Muscle of back (tissue), 13 donors: ENCODE data around the gene SERF1B. TPM values are rescaled to one million over a fixed set of nuclear protein-coding genes. Genes with fewer than 3 reads are reported as not detected.
"Not testable (repeated sequence)": the region's sequence is repeated elsewhere in the genome, so short reads cannot be mapped to it uniquely, and the experiment has no call there.

Experiments used
- DNase-seq, 3 donors: peaks; one replicate each; pipeline versions ENCODE4 v3.0.0 to v3.0.0-alpha.2; 2013
- long read RNA-seq, 9 donors: transcript quantifications; one replicate each; lab custom pipeline, GENCODE V29; 2026
- polyA plus RNA-seq, 10 donors: library from polyadenylated mRNA; unstranded; fragments of 120-200 nt; gene quantifications; one replicate each; pipeline ENCODE4 v1.2.1, GENCODE V29; 2013; ENCODE audit not compliant: insufficient read length in 10 of 10

SERF1B gene
- 10 to 100 TPM; 43.6 to 60.4 (median 50.6) TPM for polyA plus RNA-seq
- long read RNA-seq, donor 1, transcript SERF1B-202 (3 exons, 703 nt) = major isoform, 12 of 26 reads
- long read RNA-seq, donor 1, partial matches to known transcripts = 9 of 26 reads
- long read RNA-seq, donor 1, other reads (novel, unspliced or antisense) = 0 of 26 reads
- long read RNA-seq, donor 2, transcript SERF1B-202 (3 exons, 703 nt) = major isoform, 10 of 17 reads
- long read RNA-seq, donor 2, partial matches to known transcripts = 6 of 17 reads
- long read RNA-seq, donor 2, other reads (novel, unspliced or antisense) = 0 of 17 reads
- long read RNA-seq, donor 3 = 0 reads
- long read RNA-seq, donor 4, transcript SERF1B-202 (3 exons, 703 nt) = major isoform, 8 of 12 reads
- long read RNA-seq, donor 4, partial matches to known transcripts = 0 of 12 reads
- long read RNA-seq, donor 4, other reads (novel, unspliced or antisense) = 0 of 12 reads
- long read RNA-seq, donor 5, transcript SERF1B-202 (3 exons, 703 nt) = major isoform, 12 of 16 reads
- long read RNA-seq, donor 5, partial matches to known transcripts = 0 of 16 reads
- long read RNA-seq, donor 5, other reads (novel, unspliced or antisense) = 0 of 16 reads
- long read RNA-seq, donor 6, transcript SERF1B-202 (3 exons, 703 nt) = major isoform, 13 of 21 reads
- long read RNA-seq, donor 6, partial matches to known transcripts = 0 of 21 reads
- long read RNA-seq, donor 6, other reads (novel, unspliced or antisense) = 0 of 21 reads
- long read RNA-seq, donor 7, transcript SERF1B-202 (3 exons, 703 nt) = major isoform, 9 of 13 reads
- long read RNA-seq, donor 7, partial matches to known transcripts = 0 of 13 reads
- long read RNA-seq, donor 7, other reads (novel, unspliced or antisense) = 0 of 13 reads
- long read RNA-seq, donor 8, transcript SERF1B-202 (3 exons, 703 nt) = major isoform, 9 of 21 reads
- long read RNA-seq, donor 8, partial matches to known transcripts = 5 of 21 reads
- long read RNA-seq, donor 8, other reads (novel, unspliced or antisense) = 0 of 21 reads
- long read RNA-seq, donor 9, partial matches to known transcripts = 0 of 3 reads
- long read RNA-seq, donor 9, other reads (novel, unspliced or antisense) = 0 of 3 reads

DNA sequence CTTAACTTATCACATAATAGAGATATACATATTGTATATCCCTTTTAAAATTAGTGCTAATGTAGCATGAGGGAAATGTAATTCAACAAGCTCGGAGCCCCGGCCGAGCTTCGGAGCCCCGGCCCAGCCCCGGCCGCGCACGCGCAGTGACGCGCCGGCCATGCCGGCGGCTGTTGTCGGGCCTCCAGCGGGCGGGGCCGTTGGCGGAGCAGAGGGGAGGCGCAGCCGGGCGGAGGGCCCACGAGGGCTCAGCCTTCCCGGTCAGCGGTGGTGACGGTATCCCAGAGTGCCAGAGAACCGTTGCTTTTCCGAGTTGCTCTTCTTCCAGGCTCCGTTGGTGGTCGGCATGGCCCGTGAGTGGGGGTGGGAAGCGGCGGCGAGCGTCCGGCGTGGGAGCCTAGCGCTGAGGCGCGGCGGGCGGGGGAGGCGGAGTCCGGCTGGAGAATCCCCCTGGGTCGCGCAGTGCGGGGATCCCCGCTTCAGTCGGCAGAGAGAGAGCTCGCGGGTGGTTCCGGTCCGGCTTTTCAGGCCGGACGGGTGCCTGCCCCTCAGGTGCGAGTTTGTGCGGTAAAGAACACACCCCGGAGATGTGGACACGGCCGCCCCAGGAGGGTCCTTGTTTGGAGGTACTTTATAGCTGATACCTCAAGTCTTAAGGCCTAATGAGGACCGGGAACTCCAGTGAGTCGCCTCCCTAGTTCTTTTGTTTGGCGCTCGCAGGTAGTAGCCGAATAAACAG is at the start of gene SERF1B:
TSS of gene SERF1B (plus strand) at position 146 of the 739 bp plus-strand sequence. CDS start at position 347, 201 bp downstream.
- DNase-seq = not testable (repeated sequence)

DNA sequence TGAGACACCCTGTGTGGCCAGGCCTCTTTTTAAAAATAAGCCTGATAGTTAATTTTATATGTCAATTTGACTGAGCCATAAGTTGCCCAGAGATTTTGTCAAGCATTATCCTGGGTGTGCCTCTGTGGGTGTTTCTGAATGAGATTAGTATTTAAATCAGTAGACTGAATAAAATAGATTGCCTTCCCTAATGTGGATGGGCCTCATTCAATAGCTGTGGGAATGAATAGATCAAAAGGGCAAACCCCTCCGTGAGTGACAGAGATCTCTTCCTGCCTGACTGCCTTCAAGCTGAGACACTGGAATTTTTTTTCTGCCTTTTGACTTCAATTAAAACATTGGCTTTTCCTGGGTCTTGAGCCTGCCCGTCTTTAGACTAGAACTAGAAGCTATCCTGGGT is 33.3 kb upstream of the SERF1B start:
- not testable (repeated sequence) for DNase-seq

DNA sequence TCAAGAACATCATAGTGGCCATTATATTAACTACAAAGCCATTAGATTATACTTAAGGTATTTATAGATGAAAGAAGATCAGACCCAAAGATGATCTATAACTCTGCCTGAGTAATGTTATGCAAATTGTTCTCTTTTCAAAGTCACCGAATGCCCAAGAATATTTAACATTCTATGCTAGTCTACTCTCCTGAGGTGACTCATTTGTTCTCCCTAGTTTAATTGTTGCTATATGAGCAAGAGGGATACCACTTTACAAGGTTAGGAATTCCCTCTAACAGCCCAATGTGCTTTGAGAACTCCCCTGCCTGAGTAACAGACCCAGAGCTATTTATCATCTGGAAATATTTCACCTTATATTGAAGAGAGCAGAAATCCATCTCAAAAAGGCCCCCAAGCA is 29.5 kb upstream of the SERF1B start:
- DNase-seq = not testable (repeated sequence)

DNA sequence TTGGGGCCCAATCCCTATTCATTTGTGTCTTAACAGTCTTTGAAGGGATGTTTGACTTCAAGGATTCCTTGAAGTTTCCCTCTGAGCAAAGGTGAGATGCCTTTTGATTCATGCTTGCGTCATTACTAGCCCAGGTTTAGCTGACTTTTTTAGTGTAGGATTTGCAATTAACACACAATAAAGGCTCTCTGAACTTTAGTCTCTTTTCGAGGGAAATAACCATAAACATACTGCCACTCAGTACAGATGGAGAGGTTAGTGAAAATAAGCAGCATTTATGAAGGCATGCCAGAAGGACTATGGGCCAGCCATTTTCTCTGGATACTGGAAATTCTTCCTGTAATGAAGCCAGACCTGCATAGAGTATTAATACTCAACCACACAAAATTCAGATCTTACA is 4.4 kb upstream of the SERF1B start:
- not testable (repeated sequence) for DNase-seq

DNA sequence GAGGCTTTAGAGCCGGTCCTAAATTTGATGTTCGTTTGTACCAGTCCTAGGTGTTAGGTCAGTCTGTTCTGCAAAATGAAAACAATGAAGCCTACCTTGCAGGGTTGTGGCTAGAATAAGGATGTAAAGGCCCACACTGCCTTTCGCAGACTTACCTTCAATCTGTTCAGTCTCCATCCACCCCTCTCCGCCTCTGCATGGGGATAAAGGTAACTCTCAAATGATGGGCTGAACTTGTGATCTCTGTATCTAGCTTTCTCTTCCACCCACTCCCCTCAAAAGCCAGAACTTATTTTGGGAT is 744 bp downstream of the SERF1B start:
- not testable (repeated sequence) for DNase-seq

DNA sequence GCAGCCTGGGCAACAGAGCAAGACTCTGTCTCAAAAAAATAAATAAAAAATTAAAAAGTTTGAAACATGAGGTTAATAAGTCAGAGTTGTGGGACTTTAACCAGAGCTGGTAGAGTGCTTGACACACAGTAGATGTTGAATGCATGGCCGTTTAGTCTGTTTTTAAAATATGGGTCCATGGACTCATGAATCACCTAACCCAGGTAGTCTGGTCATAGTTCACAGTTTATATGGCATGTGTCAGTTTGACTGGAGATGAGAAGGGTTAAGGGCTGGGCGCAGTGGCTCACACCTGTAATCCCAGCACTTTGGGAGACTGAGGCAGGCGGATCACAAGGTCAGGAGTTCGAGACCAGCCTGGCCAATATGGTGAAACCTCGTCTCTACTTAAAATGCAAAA is 6.2 kb downstream of the SERF1B start:
- DNase-seq = not testable (repeated sequence)

DNA sequence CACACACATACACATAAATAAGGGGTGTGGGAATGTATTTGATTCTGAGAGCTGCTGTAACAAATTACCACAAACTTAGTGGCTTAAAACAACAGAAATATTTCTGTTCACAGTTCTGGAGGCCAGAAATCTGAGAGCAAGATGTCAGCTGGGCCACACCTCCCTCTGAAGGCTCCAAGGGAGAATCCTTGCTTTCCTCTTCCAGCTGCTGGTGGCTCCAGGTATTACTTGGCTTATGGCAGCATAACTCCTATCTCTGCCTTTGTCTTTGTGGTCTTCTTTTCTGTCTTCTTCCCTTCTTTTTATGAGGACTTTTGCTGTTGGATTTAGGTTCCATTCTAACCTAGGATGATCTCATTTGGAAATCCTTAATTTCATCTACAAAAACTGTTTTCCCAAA is 16.4 kb downstream of the SERF1B start:
- not testable (repeated sequence) for DNase-seq

DNA sequence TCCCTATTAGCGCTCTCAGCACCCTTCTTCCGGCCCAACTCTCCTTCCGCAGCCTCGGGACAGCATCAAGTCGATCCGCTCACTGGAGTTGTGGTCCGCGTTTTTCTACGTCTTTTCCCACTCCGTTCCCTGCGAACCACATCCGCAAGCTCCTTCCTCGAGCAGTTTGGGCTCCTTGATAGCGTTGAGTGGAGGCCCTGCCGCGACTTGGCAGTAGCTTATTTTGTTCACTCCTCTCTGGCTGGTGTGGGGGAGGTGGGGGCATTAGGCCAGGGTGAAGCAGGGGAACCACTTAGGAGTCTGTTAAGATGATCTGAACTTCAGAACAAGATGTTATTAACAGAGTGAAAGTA is 24.7 kb downstream of the SERF1B start:
- DNase-seq = not testable (repeated sequence)

DNA sequence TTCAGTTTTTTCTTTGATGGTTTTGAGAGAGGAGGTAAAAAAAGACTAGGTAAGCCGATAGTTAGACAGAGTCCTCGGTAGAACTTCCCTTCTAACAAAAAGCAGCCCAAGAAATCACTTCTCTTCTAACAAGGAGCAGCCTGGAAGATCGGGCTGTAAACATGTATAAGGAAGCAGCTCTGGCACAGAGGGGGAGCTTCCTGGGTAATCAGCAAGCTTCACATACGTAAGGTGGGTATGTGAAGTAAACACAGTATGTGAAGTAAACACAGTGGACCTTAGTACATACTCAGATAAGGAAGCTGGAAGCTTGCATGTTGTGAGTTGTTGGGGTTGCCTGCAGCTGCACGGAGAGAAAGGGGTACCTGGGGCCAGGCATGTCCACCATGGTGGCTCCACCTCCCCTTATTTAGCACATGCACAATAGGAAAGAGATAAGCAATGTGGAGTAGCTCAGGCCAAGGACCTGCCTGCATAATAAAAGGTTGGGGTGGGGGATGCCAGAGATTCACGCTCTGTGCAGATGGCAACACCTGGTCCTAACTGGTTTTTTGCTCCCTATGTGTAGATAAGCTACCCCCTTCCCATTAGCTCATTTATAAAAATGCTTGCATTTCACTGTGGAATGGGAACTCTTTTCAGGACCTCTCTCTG is 31.4 kb downstream of the SERF1B start:
- not testable (repeated sequence) for DNase-seq

DNA sequence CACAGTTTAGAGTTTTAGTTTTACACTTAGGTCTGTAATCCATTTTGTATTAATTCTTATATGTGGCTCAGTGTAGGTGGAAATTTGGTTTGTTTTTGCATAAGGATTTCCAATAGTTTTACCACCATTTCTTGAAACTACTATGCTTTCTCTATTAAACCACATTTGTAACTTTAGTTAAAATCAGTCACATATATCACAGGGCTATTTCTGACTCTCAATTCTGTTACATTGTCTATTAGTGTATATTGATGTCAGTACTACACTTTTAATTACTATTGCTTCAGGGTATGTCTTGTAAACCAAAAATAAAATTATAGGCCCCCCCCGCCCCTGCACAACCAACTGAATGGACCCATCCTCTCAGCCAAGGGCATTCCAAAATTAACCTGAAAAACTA is 32.1 kb downstream of the SERF1B start:
- not testable (repeated sequence) for DNase-seq

DNA sequence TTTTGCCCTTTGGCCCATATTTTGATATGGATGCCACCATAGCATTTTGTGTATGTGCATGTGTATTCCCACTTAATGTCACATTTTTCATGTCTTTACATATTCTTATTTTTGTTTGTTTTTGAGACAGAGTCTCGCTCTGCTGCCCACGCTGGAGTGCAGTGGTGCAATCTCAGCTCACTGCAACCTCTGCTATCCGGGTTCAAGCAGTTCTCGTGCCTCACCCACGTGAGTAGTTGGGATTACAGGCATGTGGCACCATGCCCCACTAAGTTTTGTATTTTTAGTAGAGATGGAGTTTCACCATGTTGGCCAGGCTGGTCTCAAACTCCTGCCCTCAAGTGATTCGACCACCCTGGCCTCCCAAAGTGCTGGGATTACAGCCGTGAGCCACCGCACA is 52.6 kb downstream of the SERF1B start:
- not testable (repeated sequence) for DNase-seq

DNA sequence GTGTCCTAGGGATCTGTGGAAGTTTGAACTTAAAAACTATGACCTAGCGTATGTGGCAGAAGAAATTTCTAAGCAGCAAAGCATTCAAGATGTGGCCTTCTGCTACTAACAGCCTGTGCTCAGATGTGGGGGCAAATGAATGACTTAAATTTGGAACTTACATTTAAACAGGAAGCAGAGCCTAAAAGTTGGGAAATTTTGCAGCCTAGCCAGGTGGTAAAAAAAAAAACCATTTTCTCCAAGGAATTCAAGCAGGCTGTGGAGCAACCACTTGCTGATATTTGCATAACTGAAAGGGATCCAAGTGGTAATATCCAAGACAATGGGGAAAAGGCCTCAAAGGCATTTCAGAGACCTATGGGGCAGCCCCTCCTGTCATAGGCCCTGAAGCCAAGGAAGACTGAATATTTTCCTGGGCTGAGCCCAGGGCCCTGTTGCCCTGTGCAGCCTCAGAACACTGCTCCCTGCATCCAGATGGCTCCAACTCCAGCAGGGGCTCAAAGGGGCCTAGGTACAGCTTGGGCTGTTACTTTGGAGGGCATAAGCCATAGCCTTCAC is 63.9 kb downstream of the SERF1B start:
- not testable (repeated sequence) for DNase-seq

DNA sequence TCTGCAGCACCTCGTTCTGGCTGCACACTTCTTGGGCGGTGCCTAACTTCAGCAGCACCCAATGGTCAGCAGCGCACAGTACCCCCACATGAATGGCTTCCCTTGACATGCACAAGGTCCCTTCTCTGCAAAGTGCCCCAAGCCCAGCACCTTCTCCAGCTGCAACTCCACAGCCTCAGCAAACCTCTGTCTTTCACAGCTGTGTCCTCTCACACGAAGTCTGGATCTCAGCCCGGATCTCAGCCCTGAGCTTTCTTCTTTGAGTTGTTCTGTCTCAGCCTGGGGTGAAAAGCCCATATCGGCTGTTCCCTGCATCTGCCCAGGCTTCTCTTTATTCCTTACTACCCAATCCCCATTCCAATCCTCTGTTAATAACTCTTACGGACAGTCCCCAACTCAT is 66.7 kb downstream of the SERF1B start:
- not testable (repeated sequence) for DNase-seq

Other genes with a start within 250 kb of the SERF1B start
- gene SMN2, start 24.4 kb downstream of the SERF1B start, polyA plus RNA-seq = 10 to 100 TPM; 31.6 to 70.2 (median 47.2) TPM